Smooth muscle cell (in vitro differentiated cells): Measurements from ENCODE around the gene CTBP2. TPM values are rescaled to one million over a fixed set of nuclear protein-coding genes. Genes with fewer than 3 reads are reported as not detected.

Experiments used
- DNase-seq: peaks from one replicate; lab custom pipeline; 2025; ENCODE audit not compliant: unreplicated experiment; lab: John Stamatoyannopoulos, UW
- H2AFZ ChIP-seq: fragments of 200-600 bp; sonication (generic); 2 replicates; pipeline ENCODE4 v1.6.0; 2016; ENCODE audit warnings: antibody characterized with exemption, low read depth, mild to moderate bottlenecking
- H3F3A ChIP-seq: fragments of 200-600 bp; sonication (generic); 2 replicates; pipeline ENCODE4 v1.6.0; 2017; ENCODE audit warnings: antibody characterized with exemption, low read depth
- H3K27ac ChIP-seq: fragments of 200-600 bp; sonication (generic); 2 replicates; pipeline ENCODE4 v1.5.1; 2016; ENCODE audit warnings: low read depth, mild to moderate bottlenecking
- H3K27me3 ChIP-seq: fragments of 200-600 bp; sonication (generic); 2 replicates; pipeline ENCODE4 v1.6.1; 2016; ENCODE audit warnings: low read depth, mild to moderate bottlenecking
- H3K36me3 ChIP-seq: fragments of 200-600 bp; sonication (generic); 2 replicates; pipeline ENCODE4 v1.5.1; 2016; ENCODE audit warnings: low read depth
- H3K4me1 ChIP-seq: fragments of 200-600 bp; sonication (generic); 2 replicates; pipeline ENCODE4 v1.5.1; 2016; ENCODE audit warnings: low read depth
- H3K4me2 ChIP-seq: fragments of 200-600 bp; sonication (generic); 2 replicates; pipeline ENCODE4 v1.6.0; 2016; ENCODE audit warnings: mild to moderate bottlenecking
- H3K4me3 ChIP-seq: fragments of 200-600 bp; sonication (generic); 2 replicates; pipeline ENCODE4 v1.5.1; 2016; ENCODE audit warnings: mild to moderate bottlenecking
- H3K79me2 ChIP-seq: fragments of 200-600 bp; sonication (generic); 2 replicates; pipeline ENCODE4 v1.6.0; 2016; ENCODE audit warnings: low read depth, mild to moderate bottlenecking
- H3K9ac ChIP-seq: fragments of 200-600 bp; sonication (generic); 2 replicates; pipeline ENCODE4 v1.6.0; 2016; ENCODE audit warnings: low read depth
- H3K9me3 ChIP-seq: fragments of 200-600 bp; sonication (generic); replicated peaks from 2 replicates; pipeline ENCODE4 v1.5.1; 2016; ENCODE audit warnings: low read depth
- H4K20me1 ChIP-seq: fragments of 200-600 bp; sonication (generic); 2 replicates; pipeline ENCODE4 v1.6.0; 2016; ENCODE audit warnings: low read depth
- CTCF ChIP-seq: fragments of 200-600 bp; sonication (generic); IDR thresholded peaks from 2 replicates; pipeline ENCODE4 v1.5.1; 2017; ENCODE audit warnings: borderline replicate concordance, mild to moderate bottlenecking, antibody characterized with exemption; ENCODE audit not compliant: insufficient read depth, poor library complexity, severe bottlenecking
- WGBS: methylation state at CpG from one replicate; pipeline ENCODE4 v1.1.7; 2016; ENCODE audit warnings: low lambda C conversion rate; 5-methylcytosine and 5-hydroxymethylcytosine counted together
- polyA plus RNA-seq: library from polyadenylated mRNA; unstranded; fragments of >200 nt; fragmentation: Nextera tagmentation; extraction: Ambion mirVana; gene quantifications from 2 replicates; pipeline ENCODE4 v1.2.1, GENCODE V29; 2016
- total RNA-seq: library from RNA; depleted of rRNA; stranded (reverse); fragments of >200 nt; gene quantifications from 2 replicates; pipeline ENCODE4 v1.2.3, GENCODE V29; 2014

Gene CTBP2
- total and polyA plus RNA-seq, 2 experiments from 2014 or later, result 49.9 to 69.5 TPM

DNA sequence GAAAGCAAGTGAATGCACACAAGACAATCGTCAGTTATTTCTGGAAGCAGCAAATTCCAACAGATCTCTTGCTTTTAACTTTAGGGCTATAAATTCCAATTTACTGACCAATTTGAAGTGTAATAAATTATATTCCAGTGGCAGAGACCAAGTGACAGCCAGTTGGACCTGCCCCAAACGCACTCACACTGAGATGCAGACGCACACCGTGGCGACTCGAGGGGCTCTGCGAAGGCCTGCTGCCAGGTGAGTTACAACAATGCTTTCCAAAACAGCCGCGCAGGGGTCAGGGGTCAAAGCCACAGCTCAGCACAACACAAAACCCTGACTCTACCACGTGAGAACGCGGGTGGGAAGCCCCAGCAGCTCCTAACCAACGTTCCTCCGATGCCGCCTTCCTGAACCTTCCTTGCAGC is 121.0 kb downstream of the CTBP2 start:
- Histone ChIP-seq H4K20me1 (peaks cover 99% of the 10 kb centered on the region), H3K4me3 (no peak overlapping the region), H3K4me2 (no peak overlapping the region), H3K27me3 (no peaks in the 10 kb centered on the region), H3K9me3 (no peaks in the 10 kb centered on the region), H3F3A (peaks cover 10% of the 10 kb centered on the region), H3K4me1 (peaks cover 20% of the 10 kb centered on the region), H3K36me3 (no peaks in the 10 kb centered on the region), H3K79me2 (peaks cover 66% of the 10 kb centered on the region), H2AFZ (no peak overlapping the region), H3K9ac (no peak overlapping the region), H3K27ac (no peak overlapping the region)
- DNase-seq, result no peak
- WGBS, result 83% methylated on average over 15 of the region's 15 CpGs
- TF ChIP-seq CTCF, result no peak

GRCh38 chr10:125038637-125039036 is 121.7 kb downstream of the CTBP2 start:
- Histone ChIP-seq H2AFZ (no peak overlapping the region), H3K9me3 (no peaks in the 10 kb centered on the region), H3K36me3 (no peaks in the 10 kb centered on the region), H3K4me3 (no peak overlapping the region), H3K4me2 (no peak overlapping the region), H3K27me3 (no peaks in the 10 kb centered on the region), H3K79me2 (peaks cover 71% of the 10 kb centered on the region), H3K27ac (no peak overlapping the region), H4K20me1 (peaks cover 99% of the 10 kb centered on the region), H3K4me1 (peaks cover 20% of the 10 kb centered on the region), H3F3A (peaks cover 10% of the 10 kb centered on the region), H3K9ac (no peak overlapping the region)
- no peak for DNase-seq
- no peak for TF ChIP-seq CTCF
- 88% methylated on average over 8 of the region's 8 CpGs for WGBS

- Histone ChIP-seq H3K4me2 (no peak overlapping the region), H3F3A (peaks cover 10% of the 10 kb centered on the region), H3K4me3 (no peak overlapping the region), H3K36me3 (no peaks in the 10 kb centered on the region), H3K9ac (no peak overlapping the region), H3K4me1 (peaks cover 20% of the 10 kb centered on the region), H3K27ac (peak overlapping the region; percentile 73), H3K9me3 (no peaks in the 10 kb centered on the region), H3K27me3 (no peaks in the 10 kb centered on the region), H2AFZ (no peak overlapping the region), H3K79me2 (peaks cover 73% of the 10 kb centered on the region), H4K20me1 (peaks cover 99% of the 10 kb centered on the region)
- no peak for DNase-seq
- WGBS, result 65% methylated on average over 8 of the region's 8 CpGs
- no peak for TF ChIP-seq CTCF
Observed at GRCh38 chr10:125037145-125037877, 123.1 kb downstream of the CTBP2 start.
